Measurements from ENCODE around the gene STRADA.

Gene STRADA

GRCh38 chr17:63700528-63701455, 40.8 kb downstream of the STRADA start:
- peak; percentile 57 for DNase-seq

- peak; percentile 79 for DNase-seq
Observed at GRCh38 chr17:63699638-63700527, 41.7 kb downstream of the STRADA start, which contains the start of gene LIMD2. TSS of gene LIMD2 (minus strand) at chr17:63700125. CDS start at chr17:63699298, 827 bp downstream.

GRCh38 chr17:63698886-63699637, 42.5 kb downstream of the STRADA start:
- peak; percentile 89 for DNase-seq

DNA sequence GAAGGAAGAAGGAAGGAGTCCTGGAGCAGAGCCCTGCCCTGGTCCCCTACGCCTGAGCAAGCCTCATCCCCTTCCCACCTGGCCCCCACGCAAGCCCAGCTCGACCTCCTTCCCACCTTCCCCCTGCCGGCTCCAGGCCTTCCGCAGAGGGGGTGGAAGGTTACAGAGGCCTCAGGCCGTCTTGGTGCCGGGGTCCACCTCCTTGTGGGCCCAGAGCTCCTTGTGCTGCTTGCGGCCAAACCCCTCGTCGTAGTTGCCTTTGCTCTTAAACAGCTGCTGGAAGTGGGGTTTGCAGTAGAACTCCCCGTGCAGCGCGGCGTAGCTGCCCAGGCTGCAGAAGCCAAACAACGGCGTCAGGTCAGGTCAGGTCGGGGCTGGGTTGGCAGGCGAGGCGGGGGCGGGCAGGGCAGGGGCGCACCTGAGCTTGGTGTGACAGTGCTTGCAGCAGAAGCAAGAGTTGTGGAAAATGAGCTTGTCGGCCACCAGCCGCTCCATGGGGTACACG, 43.2 kb downstream of the STRADA start:
- peak; percentile 32 for DNase-seq

DNA sequence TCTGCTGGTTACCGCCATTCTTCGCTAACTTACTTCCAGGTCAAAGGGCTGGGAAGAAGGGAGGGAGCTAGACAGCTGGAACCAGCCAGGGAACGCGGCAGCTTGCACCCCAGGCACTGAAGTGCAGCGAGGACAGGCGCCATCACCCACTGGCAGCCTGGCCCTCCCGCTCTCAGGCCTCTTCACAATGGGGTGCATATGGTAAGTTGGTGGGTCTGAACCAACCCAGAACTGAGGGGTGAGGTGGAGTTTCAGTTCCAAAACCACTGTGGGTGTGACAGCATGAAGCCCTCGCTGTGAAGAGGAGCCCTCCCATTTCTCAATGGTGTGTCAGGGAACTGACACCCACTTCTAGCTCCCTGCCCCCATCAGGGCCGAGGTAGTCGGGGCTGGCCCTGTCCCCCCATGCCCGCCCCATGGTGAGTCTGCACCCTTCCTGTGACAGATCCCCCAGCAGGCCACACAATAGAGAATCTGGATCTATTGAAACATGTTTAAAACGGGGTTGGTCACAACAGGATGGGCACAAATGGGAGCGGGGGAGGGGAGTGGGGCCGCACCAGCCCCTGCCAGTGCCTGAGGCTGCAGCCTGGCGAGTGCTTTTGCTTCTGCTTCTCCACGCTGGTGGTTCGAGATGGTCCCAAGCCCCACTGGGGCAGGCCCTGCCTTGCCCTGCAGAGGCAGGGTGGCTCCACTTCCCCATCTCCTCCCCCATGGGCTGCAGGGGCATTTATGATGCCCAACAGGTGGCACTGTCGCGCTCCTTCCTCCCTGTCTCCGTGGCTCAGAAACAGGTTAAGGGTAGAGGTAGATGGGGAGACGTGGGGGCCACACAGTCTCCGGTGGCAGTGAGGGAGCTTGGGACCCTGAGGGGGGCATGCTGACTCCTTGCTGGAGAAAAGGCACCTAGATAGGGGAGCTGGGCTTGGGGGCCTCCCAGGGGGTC, 44.0 kb downstream of the STRADA start:
- DNase-seq, result peak; percentile 87

- peak; percentile 62 for DNase-seq
Observed at GRCh38 chr17:63696381-63696961, 45.1 kb downstream of the STRADA start.

GRCh38 chr17:63695889-63696288, 45.7 kb downstream of the STRADA start:
- no peak for DNase-seq

GRCh38 chr17:63694950-63695773, 46.4 kb downstream of the STRADA start:
- DNase-seq, result no peak

GRCh38 chr17:63694229-63694949, 47.2 kb downstream of the STRADA start:
- DNase-seq, result no peak

GRCh38 chr17:63693411-63694113, 48.0 kb downstream of the STRADA start:
- DNase-seq, result no peak

- DNase-seq, result no peak
Observed at GRCh38 chr17:63692195-63692816, 49.3 kb downstream of the STRADA start.

- no peak for DNase-seq
Observed at GRCh38 chr17:63689479-63689878, 52.1 kb downstream of the STRADA start.

- DNase-seq, result no peak
Observed at GRCh38 chr17:63688396-63689020, 53.1 kb downstream of the STRADA start.

DNA sequence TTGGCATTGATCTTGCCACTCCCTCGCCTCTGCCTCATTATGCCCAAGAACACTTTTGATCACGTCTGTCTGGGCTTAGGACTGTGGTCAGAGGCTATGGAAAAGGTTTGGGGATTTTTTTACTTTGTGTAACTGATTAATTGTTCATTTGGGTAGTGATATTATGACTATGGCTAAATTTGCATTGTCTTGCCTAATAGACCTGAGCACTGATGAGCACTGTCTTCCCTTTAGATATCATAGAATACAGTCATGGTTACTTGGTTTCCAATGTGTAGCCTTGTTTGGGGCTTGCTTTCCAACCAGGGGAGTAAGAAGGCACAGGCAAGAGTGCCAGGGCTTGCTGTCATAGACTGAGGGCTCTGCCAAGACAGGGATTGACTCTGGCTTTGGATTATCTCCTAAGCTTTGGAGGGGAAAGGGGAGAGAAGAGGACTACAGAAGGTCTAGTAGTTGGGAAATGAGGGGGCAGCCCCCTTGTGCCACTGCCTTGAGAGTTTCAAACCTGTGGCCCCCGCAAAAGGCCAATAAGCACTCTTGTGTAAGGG, 55.4 kb downstream of the STRADA start:
- no peak for DNase-seq

- DNase-seq, result no peak
Observed at GRCh38 chr17:63685578-63685977, 56.0 kb downstream of the STRADA start.

GRCh38 chr17:63685041-63685440, 56.6 kb downstream of the STRADA start:
- DNase-seq, result no peak

- DNase-seq, result no peak
Observed at GRCh38 chr17:63682981-63683380, 58.6 kb downstream of the STRADA start.

All from activated CD4-positive, alpha-beta T cell treated with anti-CD3 and anti-CD28 coated beads, Interleukin-2, amount 50 U/mL, for 16 hours (primary cell).